Lower lobe of right lung (tissue), 2 donors: ENCODE data around the gene C1orf50. TPM values are rescaled to one million over a fixed set of nuclear protein-coding genes. Genes with fewer than 3 reads are reported as not detected.

ENCODE experiments used
- ATAC-seq, 2 donors: fragments of 200-7000 bp; cut with Tn5 transposase; one replicate each; pipeline ENCODE4 v1.9.1; 2020 to 2022; ENCODE audit warnings: mild to moderate bottlenecking in 2 of 2, moderate library complexity in 2 of 2
- DNase-seq: peaks from one replicate; pipeline ENCODE4 v3.0.0-alpha.2; 2020
- H3K27ac ChIP-seq: fragments of 200-600 bp; one replicate; pipeline ENCODE4 v1.8.0; 2022
- H3K27me3 ChIP-seq: fragments of 200-600 bp; one replicate; pipeline ENCODE4 v1.8.0; 2022; ENCODE audit warnings: low read depth
- H3K36me3 ChIP-seq: fragments of 200-600 bp; one replicate; pipeline ENCODE4 v1.8.0; 2022; ENCODE audit warnings: mild to moderate bottlenecking
- H3K4me1 ChIP-seq: fragments of 200-600 bp; one replicate; pipeline ENCODE4 v1.8.0; 2022
- H3K4me3 ChIP-seq: fragments of 200-600 bp; one replicate; pipeline ENCODE4 v1.8.0; 2022; ENCODE audit warnings: mild to moderate bottlenecking
- H3K9me3 ChIP-seq: fragments of 200-600 bp; one replicate; pipeline ENCODE4 v1.8.0; 2022
- intact Hi-C: fragments of 100-400 bp; cut with DNase I; formaldehyde crosslinking; loops from one replicate; pipeline ENCODE4 v1.11.0; 2022
- total RNA-seq: library from RNA; stranded (reverse); fragmentation: NEBNext Ultra II Directional; extraction: Animal tissue kit (Norgen Biotek cat#: 25700); gene quantifications from one replicate; pipeline ENCODE4 v1.2.1, GENCODE V29; 2021
- TF ChIP-seq, protein P1 (sequence below): fragments of 200-600 bp; IDR thresholded peaks from one replicate; pipeline ENCODE4 v1.8.0; 2022; ENCODE audit warnings: antibody characterized with exemption, mild to moderate bottlenecking
- donor health status: DM: no; HTN: yes; CAD: no; lungs with severe emphysema.

The C1orf50 gene
- total RNA-seq, 1 donor from 2014 or later = 5.6 TPM

DNA sequence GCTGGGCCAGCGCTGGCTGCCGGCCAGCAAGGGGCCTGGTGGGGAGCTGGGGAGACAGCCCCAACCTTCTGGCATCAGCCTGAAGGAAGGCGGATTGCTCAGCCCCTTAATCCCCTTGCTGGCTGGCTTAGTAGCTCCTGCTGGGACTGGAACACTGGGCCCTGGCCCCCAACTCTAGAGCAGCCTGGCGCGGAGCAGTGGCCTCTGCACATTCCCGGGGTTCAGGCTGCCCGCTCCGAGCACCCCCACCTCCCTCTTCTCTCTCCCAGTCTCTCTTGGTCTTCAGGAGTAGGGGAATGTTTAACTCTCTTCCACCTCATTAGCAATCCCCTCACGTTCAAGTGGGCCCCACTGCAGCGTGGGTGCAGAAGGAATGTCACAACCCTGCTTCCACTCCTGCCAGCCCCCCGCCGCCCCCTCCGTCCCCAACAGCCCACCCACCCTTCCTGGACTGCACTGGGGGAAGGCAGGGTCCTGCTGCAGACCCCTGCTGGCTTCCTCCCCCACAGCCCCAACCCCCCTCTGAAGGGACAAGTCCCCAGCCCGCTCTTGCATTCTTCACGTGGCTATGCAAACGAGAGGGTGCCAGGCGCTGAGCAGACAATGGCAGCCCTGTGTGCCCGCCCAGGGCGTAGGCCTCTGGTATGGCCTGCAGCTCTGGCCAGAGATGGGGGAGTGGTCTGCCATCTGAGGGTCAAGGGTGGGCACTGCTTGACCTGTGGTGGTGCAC, 26.0 kb upstream of the C1orf50 start:
- H3K27me3 ChIP-seq = no peaks in the 10 kb centered on the region
- no peak overlapping the region for H3K4me3 ChIP-seq
- TF ChIP-seq, protein P1, sequence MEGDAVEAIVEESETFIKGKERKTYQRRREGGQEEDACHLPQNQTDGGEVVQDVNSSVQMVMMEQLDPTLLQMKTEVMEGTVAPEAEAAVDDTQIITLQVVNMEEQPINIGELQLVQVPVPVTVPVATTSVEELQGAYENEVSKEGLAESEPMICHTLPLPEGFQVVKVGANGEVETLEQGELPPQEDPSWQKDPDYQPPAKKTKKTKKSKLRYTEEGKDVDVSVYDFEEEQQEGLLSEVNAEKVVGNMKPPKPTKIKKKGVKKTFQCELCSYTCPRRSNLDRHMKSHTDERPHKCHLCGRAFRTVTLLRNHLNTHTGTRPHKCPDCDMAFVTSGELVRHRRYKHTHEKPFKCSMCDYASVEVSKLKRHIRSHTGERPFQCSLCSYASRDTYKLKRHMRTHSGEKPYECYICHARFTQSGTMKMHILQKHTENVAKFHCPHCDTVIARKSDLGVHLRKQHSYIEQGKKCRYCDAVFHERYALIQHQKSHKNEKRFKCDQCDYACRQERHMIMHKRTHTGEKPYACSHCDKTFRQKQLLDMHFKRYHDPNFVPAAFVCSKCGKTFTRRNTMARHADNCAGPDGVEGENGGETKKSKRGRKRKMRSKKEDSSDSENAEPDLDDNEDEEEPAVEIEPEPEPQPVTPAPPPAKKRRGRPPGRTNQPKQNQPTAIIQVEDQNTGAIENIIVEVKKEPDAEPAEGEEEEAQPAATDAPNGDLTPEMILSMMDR = no peak
- H3K4me1 ChIP-seq = no peaks in the 10 kb centered on the region
- ATAC-seq = no peak
- no peaks in the 10 kb centered on the region for H3K9me3 ChIP-seq
- intact Hi-C loops = no loop called here
- H3K36me3 ChIP-seq = peaks cover 4% of the 10 kb centered on the region
- H3K27ac ChIP-seq = no peak overlapping the region
- DNase-seq = no peak

DNA sequence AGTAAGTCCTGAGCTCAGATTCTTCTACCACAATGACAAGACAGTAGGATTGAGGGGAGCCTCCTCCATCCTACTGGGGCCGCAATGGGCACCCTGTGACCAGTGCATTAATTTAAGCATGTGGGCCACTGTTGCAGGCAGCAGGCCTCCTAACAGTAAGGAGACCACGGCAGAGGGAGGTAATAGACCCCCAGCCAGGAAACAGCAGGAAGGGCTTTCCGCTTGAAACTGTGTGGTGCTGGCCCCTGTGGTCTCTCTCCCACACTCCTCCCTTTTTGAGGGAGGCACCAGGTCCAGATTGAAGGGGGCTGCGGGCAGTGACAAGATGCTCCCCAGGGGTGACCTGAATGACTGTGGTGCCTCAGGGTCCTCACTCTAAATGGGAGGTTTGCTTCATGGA, 25.3 kb upstream of the C1orf50 start:
- Histone ChIP-seq H3K9me3 (no peaks in the 10 kb centered on the region), H3K27ac (no peak overlapping the region)

DNA sequence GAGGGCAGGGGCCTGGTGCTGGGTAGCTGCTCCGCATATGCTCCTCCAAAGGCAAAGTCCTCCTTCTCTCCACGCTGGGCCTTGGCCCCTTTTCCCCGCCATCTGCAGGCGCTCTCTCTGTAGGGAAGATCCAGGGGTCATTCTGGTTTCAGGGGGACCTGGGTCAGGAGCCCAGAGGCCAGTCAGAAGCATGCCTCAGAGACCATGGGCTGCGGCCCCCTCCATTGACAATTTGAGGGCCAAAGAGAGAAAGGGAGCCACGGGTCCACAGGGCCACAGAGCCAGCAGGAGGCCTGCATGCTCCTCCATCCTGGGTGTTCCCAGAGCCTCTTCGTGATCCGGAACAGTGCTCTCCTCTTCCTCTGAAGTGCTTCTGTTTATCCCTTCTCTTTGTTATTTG, 24.9 kb upstream of the C1orf50 start:
- Histone ChIP-seq H3K4me3 (no peak overlapping the region), H3K9me3 (no peaks in the 10 kb centered on the region), H3K4me1 (no peaks in the 10 kb centered on the region), H3K27me3 (no peaks in the 10 kb centered on the region), H3K36me3 (peaks cover 14% of the 10 kb centered on the region), H3K27ac (no peak overlapping the region)
- ATAC-seq (no peak), DNase-seq (no peak)
- intact Hi-C loops = no loop called here
- TF ChIP-seq, protein P1 = no peak

More for the DNA sequence above, 25.3 kb upstream of the C1orf50 start:
- H3K4me1 ChIP-seq = no peaks in the 10 kb centered on the region
- ATAC-seq = no peak
- no peak overlapping the region for H3K4me3 ChIP-seq
- DNase-seq = no peak
- H3K27me3 ChIP-seq = no peaks in the 10 kb centered on the region
- peaks cover 11% of the 10 kb centered on the region for H3K36me3 ChIP-seq
- intact Hi-C loops = no loop called here
- TF ChIP-seq, protein P1 = no peak

DNA sequence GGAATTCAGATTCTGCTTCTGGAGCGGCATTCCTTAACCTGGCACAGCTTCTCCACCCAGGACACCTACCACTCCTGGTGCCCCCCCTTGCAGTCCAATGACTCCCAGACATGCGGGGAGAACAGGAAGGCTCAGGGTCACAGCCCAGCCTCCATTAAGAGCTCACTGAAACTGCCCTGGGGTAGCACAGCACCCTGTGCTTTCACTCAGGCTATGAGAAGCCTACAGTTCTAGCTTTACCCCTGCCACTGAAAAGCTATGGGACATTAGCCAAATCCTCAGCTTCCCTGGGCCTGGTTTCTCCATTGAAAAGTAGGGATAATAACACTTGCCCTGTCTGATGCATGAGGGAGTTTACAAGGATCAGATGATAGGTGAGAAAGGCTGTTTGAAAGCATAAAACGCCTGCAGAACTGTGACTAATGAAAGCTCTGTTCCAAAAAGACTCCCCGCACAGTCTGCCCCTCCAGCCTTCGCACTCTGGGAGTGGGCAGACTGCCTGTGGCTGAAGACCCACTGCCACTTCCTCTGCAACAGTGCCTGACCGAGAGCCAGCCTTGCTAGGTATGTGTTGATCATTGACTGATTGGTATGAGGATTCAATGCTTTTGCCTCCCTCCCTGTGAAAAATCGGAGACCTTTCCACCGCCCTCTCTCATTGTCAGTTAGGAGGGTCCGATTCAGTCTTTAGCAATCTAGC, 24.3 kb upstream of the C1orf50 start:
- H3K4me1 ChIP-seq = no peaks in the 10 kb centered on the region
- intact Hi-C loops = no loop called here
- TF ChIP-seq, protein P1 = no peak
- peaks cover 15% of the 10 kb centered on the region for H3K36me3 ChIP-seq
- H3K27me3 ChIP-seq = no peaks in the 10 kb centered on the region
- no peak for DNase-seq
- no peak for ATAC-seq
- no peaks in the 10 kb centered on the region for H3K9me3 ChIP-seq
- no peak overlapping the region for H3K27ac ChIP-seq
- no peak overlapping the region for H3K4me3 ChIP-seq

DNA sequence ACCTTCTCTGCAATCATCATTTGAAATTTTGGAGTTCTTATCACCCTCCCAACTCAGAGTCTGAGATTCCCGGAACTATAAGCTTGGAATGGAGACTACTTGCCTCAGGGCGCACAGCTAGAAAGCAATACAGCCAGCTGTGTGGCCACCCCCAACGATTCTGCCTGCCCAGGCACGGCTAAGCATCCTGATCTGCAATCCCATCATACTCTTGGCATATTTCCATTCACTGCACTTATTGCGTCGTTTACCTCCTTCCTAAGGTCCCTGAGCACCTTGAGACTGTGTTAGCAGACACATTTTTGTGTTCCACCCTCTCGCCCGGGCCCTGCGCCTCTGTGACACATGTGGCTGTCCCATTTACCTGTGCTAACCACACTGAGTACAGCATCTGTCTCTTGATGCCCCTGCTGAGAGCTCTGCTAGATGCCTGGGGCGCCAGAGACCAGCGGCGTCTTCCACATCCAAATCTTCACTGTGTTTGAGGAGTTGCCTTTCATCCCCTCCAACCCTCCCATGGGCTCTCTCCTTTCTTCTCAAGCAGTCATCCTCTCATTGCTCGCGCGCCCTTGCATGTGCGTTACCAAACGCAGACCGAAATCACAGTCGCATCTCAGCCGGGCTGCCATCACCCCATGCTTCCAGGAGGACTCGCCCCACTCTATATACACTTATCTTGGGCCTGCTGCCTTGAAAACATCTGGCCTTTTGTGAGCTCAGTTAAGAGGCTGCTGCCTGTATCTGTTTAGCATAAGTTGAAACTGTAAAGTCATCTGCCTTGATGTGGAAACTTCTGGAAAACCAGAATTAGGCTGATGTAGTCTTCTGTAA, 23.5 kb upstream of the C1orf50 start:
- Histone ChIP-seq H3K27ac (no peak overlapping the region), H3K4me1 (no peaks in the 10 kb centered on the region), H3K36me3 (peaks cover 23% of the 10 kb centered on the region), H3K27me3 (no peaks in the 10 kb centered on the region), H3K9me3 (no peaks in the 10 kb centered on the region), H3K4me3 (no peak overlapping the region)
- no peak for DNase-seq
- TF ChIP-seq, protein P1 = no peak
- ATAC-seq = no peak
- intact Hi-C loops = no loop called here
